KMS-11 (cell line): ENCODE results near the gene ATP6V1C2.

Experiments used
- H2AFZ ChIP-seq: fragments of 200-600 bp; sonication (generic); 2 replicates; pipeline ENCODE4 v1.6.1; 2016; ENCODE audit warnings: antibody characterized with exemption, mixed run types, low read depth
- H3K27ac ChIP-seq: fragments of 200-600 bp; sonication (generic); 2 replicates; pipeline ENCODE4 v1.6.1; 2016; ENCODE audit warnings: mild to moderate bottlenecking, mixed run types
- H3K27me3 ChIP-seq: fragments of 200-600 bp; sonication (generic); 2 replicates; pipeline ENCODE4 v1.6.1; 2017; ENCODE audit warnings: mild to moderate bottlenecking, low read depth, mixed run types, moderate library complexity; ENCODE audit not compliant: insufficient read depth
- H3K36me3 ChIP-seq: fragments of 200-600 bp; sonication (generic); 2 replicates; pipeline ENCODE4 v1.6.1; 2017; ENCODE audit warnings: mild to moderate bottlenecking, mixed run types; ENCODE audit not compliant: insufficient read depth
- H3K4me1 ChIP-seq: fragments of 200-600 bp; sonication (generic); 2 replicates; pipeline ENCODE4 v1.6.1; 2016; ENCODE audit warnings: mild to moderate bottlenecking, low read depth, mixed run types; ENCODE audit not compliant: poor library complexity, severe bottlenecking
- H3K4me2 ChIP-seq: fragments of 200-600 bp; sonication (generic); 2 replicates; pipeline ENCODE4 v1.7.0; 2016; ENCODE audit warnings: mild to moderate bottlenecking, mixed run types
- H3K4me3 ChIP-seq: fragments of 200-600 bp; sonication (generic); IDR thresholded peaks from 2 replicates; pipeline ENCODE4 v1.6.1; 2017; ENCODE audit warnings: low read depth, low read length, mixed read lengths; ENCODE audit not compliant: insufficient read depth
- H3K79me2 ChIP-seq: fragments of 200-600 bp; sonication (generic); 2 replicates; pipeline ENCODE4 v1.6.1; 2016; ENCODE audit warnings: low read depth, mixed run types; ENCODE audit not compliant: insufficient read depth
- H3K9ac ChIP-seq: fragments of 200-600 bp; sonication (generic); 2 replicates; pipeline ENCODE4 v1.6.1; 2016; ENCODE audit warnings: mild to moderate bottlenecking, mixed run types
- H4K20me1 ChIP-seq: fragments of 200-600 bp; sonication (generic); 2 replicates; pipeline ENCODE4 v1.6.1; 2016; ENCODE audit warnings: mild to moderate bottlenecking, mixed run types; ENCODE audit not compliant: insufficient read depth
- TF ChIP-seq, protein P1 (sequence below): fragments of 200-600 bp; sonication (generic); conservative IDR thresholded peaks from 2 replicates; pipeline ENCODE4 v1.6.1; 2017; ENCODE audit warnings: low read depth, mild to moderate bottlenecking, antibody characterized with exemption, low read length, moderate library complexity, mixed read lengths

Gene ATP6V1C2

DNA sequence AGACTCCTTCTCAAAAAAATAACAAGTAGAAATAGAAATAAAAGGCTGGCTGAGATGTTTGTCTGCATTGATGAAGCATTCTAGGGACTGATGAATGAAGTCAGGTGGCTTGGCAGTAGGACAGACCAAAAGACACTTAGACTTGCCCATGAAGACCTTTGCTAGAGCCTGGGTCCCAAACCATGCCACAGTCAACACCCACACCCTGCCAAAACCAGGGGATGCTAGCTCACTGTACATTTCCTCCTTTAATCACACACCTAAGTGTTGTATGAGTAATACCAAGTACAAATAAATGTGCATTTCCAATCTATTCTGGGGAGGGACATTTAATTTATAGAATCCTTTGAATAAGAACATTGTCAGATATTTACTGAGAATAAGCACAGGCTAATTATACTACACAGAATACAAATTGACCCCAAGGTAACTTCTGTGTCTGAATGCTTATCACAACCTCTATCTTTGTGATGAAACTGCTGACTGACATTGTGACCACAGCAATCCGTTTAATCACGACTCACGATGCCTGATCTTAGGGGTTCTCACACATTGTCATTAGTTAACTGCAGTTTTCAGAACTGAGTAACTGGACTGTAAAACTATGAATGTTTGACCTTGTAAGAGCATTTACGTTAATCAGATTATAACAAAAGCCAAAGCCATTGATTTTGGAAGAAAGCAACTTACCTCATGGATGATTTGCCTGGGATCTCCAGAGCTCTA, 21.2 kb upstream of the ATP6V1C2 start:
- no peaks in the 10 kb centered on the region for H3K27me3 ChIP-seq
- no peaks in the 10 kb centered on the region for H3K4me1 ChIP-seq
- H3K79me2 ChIP-seq, result no peaks in the 10 kb centered on the region
- no peak overlapping the region for H3K4me2 ChIP-seq
- no peak overlapping the region for H3K27ac ChIP-seq
- H3K4me3 ChIP-seq, result no peak overlapping the region
- H2AFZ ChIP-seq, result no peak overlapping the region
- no peaks in the 10 kb centered on the region for H3K36me3 ChIP-seq
- no peak overlapping the region for H3K9ac ChIP-seq
- no peaks in the 10 kb centered on the region for H4K20me1 ChIP-seq
- TF ChIP-seq, protein P1, sequence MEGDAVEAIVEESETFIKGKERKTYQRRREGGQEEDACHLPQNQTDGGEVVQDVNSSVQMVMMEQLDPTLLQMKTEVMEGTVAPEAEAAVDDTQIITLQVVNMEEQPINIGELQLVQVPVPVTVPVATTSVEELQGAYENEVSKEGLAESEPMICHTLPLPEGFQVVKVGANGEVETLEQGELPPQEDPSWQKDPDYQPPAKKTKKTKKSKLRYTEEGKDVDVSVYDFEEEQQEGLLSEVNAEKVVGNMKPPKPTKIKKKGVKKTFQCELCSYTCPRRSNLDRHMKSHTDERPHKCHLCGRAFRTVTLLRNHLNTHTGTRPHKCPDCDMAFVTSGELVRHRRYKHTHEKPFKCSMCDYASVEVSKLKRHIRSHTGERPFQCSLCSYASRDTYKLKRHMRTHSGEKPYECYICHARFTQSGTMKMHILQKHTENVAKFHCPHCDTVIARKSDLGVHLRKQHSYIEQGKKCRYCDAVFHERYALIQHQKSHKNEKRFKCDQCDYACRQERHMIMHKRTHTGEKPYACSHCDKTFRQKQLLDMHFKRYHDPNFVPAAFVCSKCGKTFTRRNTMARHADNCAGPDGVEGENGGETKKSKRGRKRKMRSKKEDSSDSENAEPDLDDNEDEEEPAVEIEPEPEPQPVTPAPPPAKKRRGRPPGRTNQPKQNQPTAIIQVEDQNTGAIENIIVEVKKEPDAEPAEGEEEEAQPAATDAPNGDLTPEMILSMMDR, result no peak

DNA sequence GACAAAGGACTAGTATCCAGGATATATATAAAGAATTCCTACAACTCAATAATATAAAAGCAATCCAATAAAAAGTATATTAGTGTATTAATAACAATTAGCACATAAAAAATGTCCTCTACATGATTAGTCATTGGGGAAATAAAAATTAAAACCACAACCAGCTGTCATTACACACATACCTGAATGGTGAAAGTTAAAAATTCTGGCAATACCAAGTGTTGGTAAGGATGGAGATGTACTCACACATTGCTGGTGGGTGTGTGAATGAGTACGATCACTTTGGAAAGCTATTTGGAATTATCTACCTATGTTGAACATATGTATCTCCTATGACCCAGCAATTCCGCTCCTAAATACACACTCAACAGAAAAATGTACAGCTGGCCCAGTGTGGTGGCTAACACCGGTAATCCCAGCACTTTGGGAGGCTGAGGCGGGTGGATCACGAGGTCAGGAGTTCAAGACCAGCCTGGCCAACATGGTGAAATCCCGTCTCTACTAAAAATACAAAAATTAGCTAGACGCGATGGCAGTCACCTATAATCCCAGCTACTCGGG, 17.3 kb upstream of the ATP6V1C2 start:
- H3K79me2 ChIP-seq, result no peaks in the 10 kb centered on the region

DNA sequence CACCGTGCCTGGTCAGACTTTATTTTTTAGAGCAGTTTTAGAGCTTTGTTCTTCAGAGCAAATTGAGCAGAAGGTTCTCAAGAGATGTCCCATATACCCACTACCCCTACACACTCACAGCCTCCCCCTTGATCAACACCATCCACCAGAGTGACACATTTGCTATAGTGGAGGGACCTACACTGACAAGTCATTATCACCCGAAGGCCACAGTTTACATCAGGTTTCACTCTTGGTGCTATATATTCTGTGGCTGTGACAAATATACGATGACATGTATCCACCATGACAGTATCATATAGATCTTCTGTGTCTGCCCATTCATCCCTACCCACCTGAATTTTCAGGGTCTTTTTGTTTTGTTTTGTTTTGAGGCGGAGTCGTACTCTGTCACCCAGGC, 15.4 kb upstream of the ATP6V1C2 start:
- Histone ChIP-seq H4K20me1 (no peaks in the 10 kb centered on the region), H3K27me3 (no peaks in the 10 kb centered on the region), H3K4me3 (no peak overlapping the region), H3K4me2 (no peak overlapping the region), H3K27ac (no peak overlapping the region), H3K9ac (no peak overlapping the region), H3K36me3 (no peaks in the 10 kb centered on the region), H2AFZ (no peak overlapping the region), H3K79me2 (no peaks in the 10 kb centered on the region), H3K4me1 (peaks cover 3% of the 10 kb centered on the region)
- TF ChIP-seq, protein P1, result no peak

More for the DNA sequence above, 17.3 kb upstream of the ATP6V1C2 start:
- peaks cover 3% of the 10 kb centered on the region for H3K4me1 ChIP-seq
- no peak overlapping the region for H3K27ac ChIP-seq
- no peak overlapping the region for H3K4me2 ChIP-seq
- no peaks in the 10 kb centered on the region for H3K27me3 ChIP-seq
- H4K20me1 ChIP-seq, result no peaks in the 10 kb centered on the region
- no peak overlapping the region for H2AFZ ChIP-seq
- TF ChIP-seq, protein P1, result no peak
- no peaks in the 10 kb centered on the region for H3K36me3 ChIP-seq
- no peak overlapping the region for H3K4me3 ChIP-seq
- no peak overlapping the region for H3K9ac ChIP-seq

DNA sequence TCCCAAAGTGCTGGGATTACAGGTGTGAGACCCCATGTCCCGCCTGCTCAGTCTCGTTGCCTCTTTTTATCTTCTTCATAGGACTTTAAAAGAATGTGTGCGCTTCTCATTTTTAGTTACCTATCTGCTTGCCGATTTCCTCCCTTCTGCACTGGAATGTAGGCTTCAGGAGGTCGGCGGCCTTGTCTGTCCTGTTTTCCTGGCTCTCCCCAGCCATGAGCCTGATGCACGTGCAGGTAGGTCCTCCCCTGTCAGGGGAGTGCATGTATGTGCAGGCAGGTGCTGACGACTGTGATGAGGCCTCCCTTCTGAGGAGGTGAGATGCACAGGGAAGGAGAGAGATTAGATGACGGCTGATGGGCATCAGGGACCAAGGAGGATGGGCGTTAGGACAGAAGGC, 13.6 kb upstream of the ATP6V1C2 start:
- TF ChIP-seq, protein P1, result no peak
- no peak overlapping the region for H3K9ac ChIP-seq
- H4K20me1 ChIP-seq, result no peaks in the 10 kb centered on the region
- H3K4me1 ChIP-seq, result peaks cover 3% of the 10 kb centered on the region
- no peak overlapping the region for H2AFZ ChIP-seq
- H3K27me3 ChIP-seq, result no peaks in the 10 kb centered on the region
- H3K36me3 ChIP-seq, result no peaks in the 10 kb centered on the region
- H3K79me2 ChIP-seq, result no peaks in the 10 kb centered on the region
- no peak overlapping the region for H3K27ac ChIP-seq
- no peak overlapping the region for H3K4me3 ChIP-seq
- H3K4me2 ChIP-seq, result no peak overlapping the region
